ENCODE results near the gene FLAD1.

The FLAD1 gene

GRCh38 chr1:155022136-155022926 lies 39.2 kb downstream of the FLAD1 start:
- Histone ChIP-seq H3K27ac (no peak overlapping the region), H3K4me3 (no peak overlapping the region), H3K9me3 (no peaks in the 10 kb centered on the region), H3K27me3 (no peaks in the 10 kb centered on the region), H3K36me3 (no peaks in the 10 kb centered on the region), H3K4me1 (peaks cover 0 to 13% (median 9%) of the 10 kb centered on the region in 4 donors)
- no peak for TF ChIP-seq CTCF (IDR thresholded peaks at IDR 0.05)
- intact Hi-C loops (cut with DNase I; ENCODE audit: low total_unique reads) = no loop called here
- no peak for DNase-seq

GRCh38 chr1:155022927-155023236 lies 39.7 kb downstream of the FLAD1 start:
- H3K9me3 ChIP-seq = no peaks in the 10 kb centered on the region
- DNase-seq = no peak
- no peaks in the 10 kb centered on the region for H3K36me3 ChIP-seq
- TF ChIP-seq CTCF (IDR thresholded peaks at IDR 0.05) = no peak
- H3K4me1 ChIP-seq = peaks cover 0 to 7% (median 4%) of the 10 kb centered on the region in 4 donors
- no peak overlapping the region for H3K27ac ChIP-seq
- intact Hi-C loops (cut with DNase I; ENCODE audit: low total_unique reads) = no loop called here
- H3K27me3 ChIP-seq = no peaks in the 10 kb centered on the region
- no peak overlapping the region for H3K4me3 ChIP-seq

GRCh38 chr1:155023627-155024026 lies 40.5 kb downstream of the FLAD1 start:
- no peaks in the 10 kb centered on the region for H3K9me3 ChIP-seq
- H3K4me3 ChIP-seq = no peak overlapping the region
- intact Hi-C loops (cut with DNase I; ENCODE audit: low total_unique reads) = no loop called here
- H3K4me1 ChIP-seq = no peaks in the 10 kb centered on the region
- H3K27me3 ChIP-seq = no peaks in the 10 kb centered on the region
- DNase-seq = no peak
- no peak overlapping the region for H3K27ac ChIP-seq
- TF ChIP-seq CTCF (IDR thresholded peaks at IDR 0.05) = no peak
- H3K36me3 ChIP-seq = no peaks in the 10 kb centered on the region

- Histone ChIP-seq H3K4me3 (no peak overlapping the region), H3K27me3 (no peaks in the 10 kb centered on the region), H3K4me1 (no peaks in the 10 kb centered on the region), H3K27ac (no peak overlapping the region), H3K36me3 (no peaks in the 10 kb centered on the region), H3K9me3 (no peaks in the 10 kb centered on the region)
- no peak for DNase-seq
- intact Hi-C loops (cut with DNase I; ENCODE audit: low total_unique reads) = no loop called here
- TF ChIP-seq CTCF (IDR thresholded peaks at IDR 0.05) = no peak
These were observed 41.2 kb downstream of the FLAD1 start for GRCh38 chr1:155024315-155024714.

GRCh38 chr1:155026154-155026553 lies 43.0 kb downstream of the FLAD1 start:
- H3K27ac ChIP-seq = no peak overlapping the region
- H3K9me3 ChIP-seq = no peaks in the 10 kb centered on the region
- no peaks in the 10 kb centered on the region for H3K36me3 ChIP-seq
- DNase-seq = no peak
- intact Hi-C loops (cut with DNase I; ENCODE audit: low total_unique reads) = no loop called here
- no peaks in the 10 kb centered on the region for H3K27me3 ChIP-seq
- H3K4me1 ChIP-seq = no peaks in the 10 kb centered on the region
- H3K4me3 ChIP-seq = no peak overlapping the region
- TF ChIP-seq CTCF (IDR thresholded peaks at IDR 0.05) = no peak

GRCh38 chr1:155026588-155026987 lies 43.4 kb downstream of the FLAD1 start:
- no peak for DNase-seq
- no peaks in the 10 kb centered on the region for H3K36me3 ChIP-seq
- no peak for TF ChIP-seq CTCF (IDR thresholded peaks at IDR 0.05)
- H3K9me3 ChIP-seq = no peaks in the 10 kb centered on the region
- H3K4me1 ChIP-seq = no peaks in the 10 kb centered on the region
- intact Hi-C loops (cut with DNase I; ENCODE audit: low total_unique reads) = no loop called here
- H3K27me3 ChIP-seq = no peaks in the 10 kb centered on the region
- no peak overlapping the region for H3K27ac ChIP-seq
- H3K4me3 ChIP-seq = no peak overlapping the region

All from tibial artery (tissue), 4 donors.